H1 (cell line): ENCODE data around the gene STX8. TPM values are rescaled to one million over a fixed set of nuclear protein-coding genes. Genes with fewer than 3 reads are reported as not detected.

ENCODE experiments used
- CTCF ChIA-PET: fragments of 300-600 bp; sonication (Branson Sonifier 250); formaldehyde crosslinking; loops from one replicate; lab custom pipeline; 2021; ENCODE audit not compliant: partially characterized antibody; lab: Charles Lee
- POLR2A ChIA-PET: fragments of 300-600 bp; sonication (Branson Sonifier 250); formaldehyde crosslinking; loops from one replicate; lab custom pipeline; 2021; ENCODE audit warnings: inconsistent platforms; ENCODE audit not compliant: partially characterized antibody; lab: Charles Lee
- DNase-seq, 2 experiments: peaks; one replicate each; pipeline versions ENCODE4 v3.0.0 to v3.0.0-alpha.2; 2010 to 2022; ENCODE audit warnings: low spot score in 2 of 2, low read depth in 1 of 2, mixed read lengths in 1 of 2
- FAIRE-seq: peaks from 2 replicates; lab custom pipeline; 2011; peaks lifted over from hg19 to GRCh38; lab: Jason Lieb, UNC
- H2AFZ ChIP-seq: 2 replicates; pipeline ENCODE4 v1.8.1; 2012; ENCODE audit warnings: low read length, inconsistent platforms
- H2AK5ac ChIP-seq: 2 replicates; pipeline ENCODE4 v1.6.1; 2013; ENCODE audit warnings: low read depth, low read length
- H2BK120ac ChIP-seq: replicated peaks from 2 replicates; pipeline ENCODE3; 2013; ENCODE audit warnings: low read depth, low read length, inconsistent platforms
- H2BK12ac ChIP-seq: 2 replicates; pipeline ENCODE4 v1.6.1; 2013; ENCODE audit warnings: low read depth, low read length
- H2BK15ac ChIP-seq: 2 replicates; pipeline ENCODE4 v1.6.1; 2013; ENCODE audit warnings: low read length
- H2BK20ac ChIP-seq: 2 replicates; pipeline ENCODE4 v1.6.1; 2013; ENCODE audit warnings: low read length
- H2BK5ac ChIP-seq: 2 replicates; pipeline ENCODE4 v1.6.1; 2013; ENCODE audit warnings: low read depth, low read length
- H3K14ac ChIP-seq: 2 replicates; pipeline ENCODE4 v1.6.1; 2013; ENCODE audit warnings: inconsistent platforms; ENCODE audit not compliant: insufficient read length
- H3K18ac ChIP-seq: 2 replicates; pipeline ENCODE4 v1.6.1; 2013; ENCODE audit warnings: low read length; ENCODE audit errors: extremely low read depth
- H3K23ac ChIP-seq: 2 replicates; pipeline ENCODE4 v1.6.1; 2013; ENCODE audit warnings: inconsistent platforms; ENCODE audit not compliant: insufficient read length
- H3K23me2 ChIP-seq: 2 replicates; pipeline ENCODE4 v1.6.1; 2013; ENCODE audit warnings: low read depth, low read length
- H3K27ac ChIP-seq: 2 replicates; pipeline ENCODE4 v1.6.1; 2011; ENCODE audit warnings: low read depth, low read length, inconsistent platforms
- H3K27me3 ChIP-seq, 4 experiments: replicated peaks in 1 of 4; 1 replicate in 1 of 4; 2 replicates in 3 of 4; pipeline versions ENCODE4 v1.6.1 to v1.8.1; 2011 to 2013; ENCODE audit warnings: low read length in 3 of 4, mild to moderate bottlenecking in 3 of 4, inconsistent platforms in 2 of 4, mixed read lengths in 2 of 4, moderate library complexity in 1 of 4; ENCODE audit not compliant: control insufficient read depth in 3 of 4, insufficient read depth in 3 of 4; ENCODE audit errors: extremely low read depth in 1 of 4
- H3K36me3 ChIP-seq, 4 experiments: 2 replicates each; pipeline versions ENCODE4 v1.6.1 to v1.8.1; 2011 to 2013; ENCODE audit warnings: mild to moderate bottlenecking in 4 of 4, low read length in 3 of 4, moderate library complexity in 2 of 4, control low read depth in 1 of 4, inconsistent platforms in 1 of 4; ENCODE audit not compliant: insufficient read depth in 4 of 4, control insufficient read depth in 2 of 4
- H3K4ac ChIP-seq: replicated peaks from 2 replicates; pipeline ENCODE3; 2013; ENCODE audit warnings: low read length, low read depth, mixed read lengths, inconsistent platforms; ENCODE audit not compliant: insufficient read length
- H3K4me1 ChIP-seq, 4 experiments: replicated peaks in 1 of 4; 1 replicate in 1 of 4; 2 replicates in 3 of 4; pipeline versions ENCODE4 v1.6.1 to v1.8.1; 2011 to 2013; ENCODE audit warnings: low read length in 3 of 4, inconsistent platforms in 2 of 4, mixed read lengths in 1 of 4; ENCODE audit not compliant: insufficient read depth in 4 of 4, control insufficient read depth in 3 of 4
- H3K4me2 ChIP-seq, 2 experiments: 2 replicates each; pipeline versions ENCODE4 v1.6.1 to v1.8.1; 2011 to 2013; ENCODE audit warnings: low read depth in 2 of 2, low read length in 2 of 2, control low read depth in 1 of 2, inconsistent platforms in 1 of 2, mild to moderate bottlenecking in 1 of 2; ENCODE audit not compliant: insufficient read depth in 1 of 2
- H3K4me3 ChIP-seq, 4 experiments: fragments of 200-600, 300-600 bp in 1 of 4; sonication (generic), shearing (Covaris generic), sonication (Bioruptor Twin) in 1 of 4; 2 replicates each; pipeline versions ENCODE4 v1.5.1 to v1.8.1; 2011 to 2016; ENCODE audit warnings: low read length in 4 of 4, low read depth in 3 of 4, control low read depth in 2 of 4, inconsistent platforms in 2 of 4, mild to moderate bottlenecking in 2 of 4, mixed read lengths in 1 of 4, moderate library complexity in 1 of 4; ENCODE audit not compliant: insufficient read depth in 2 of 4; ENCODE audit errors: extremely low read depth in 1 of 4
- H3K56ac ChIP-seq: replicated peaks from 2 replicates; pipeline ENCODE3; 2013; ENCODE audit warnings: low read depth, mild to moderate bottlenecking, mixed read lengths, low read length, inconsistent platforms; ENCODE audit not compliant: insufficient read length
- H3K79me1 ChIP-seq: 2 replicates; pipeline ENCODE4 v1.6.1; 2013; ENCODE audit warnings: low read depth, low read length, control low read depth
- H3K79me2 ChIP-seq, 2 experiments: 2 replicates each; pipeline versions ENCODE4 v1.6.1 to v1.8.1; 2012 to 2013; ENCODE audit warnings: low read length in 2 of 2, mild to moderate bottlenecking in 2 of 2, inconsistent platforms in 1 of 2; ENCODE audit not compliant: insufficient read depth in 2 of 2, control insufficient read depth in 1 of 2
- H3K9ac ChIP-seq, 4 experiments: replicated peaks in 1 of 4; 1 replicate in 1 of 4; 2 replicates in 3 of 4; pipeline versions ENCODE4 v1.6.1 to v1.8.1; 2011 to 2013; ENCODE audit warnings: low read depth in 3 of 4, low read length in 3 of 4, control low read depth in 2 of 4, mild to moderate bottlenecking in 2 of 4, moderate library complexity in 2 of 4, inconsistent platforms in 1 of 4; ENCODE audit errors: extremely low read depth in 1 of 4
- H3K9me3 ChIP-seq, 2 experiments: 2 replicates each; pipeline versions ENCODE4 v1.6.1 to v1.8.1; 2012 to 2013; ENCODE audit warnings: mild to moderate bottlenecking in 2 of 2, moderate library complexity in 2 of 2, control low read depth in 1 of 2, inconsistent platforms in 1 of 2, low read depth in 1 of 2, low read length in 1 of 2, mixed read lengths in 1 of 2; ENCODE audit not compliant: insufficient read depth in 2 of 2
- H4K20me1 ChIP-seq, 2 experiments: replicated peaks in 1 of 2; 2 replicates each; pipeline versions ENCODE3 to v1.8.1; 2011 to 2013; ENCODE audit warnings: inconsistent platforms in 2 of 2, low read length in 2 of 2, mild to moderate bottlenecking in 1 of 2; ENCODE audit not compliant: insufficient read depth in 2 of 2, control insufficient read depth in 1 of 2
- H4K5ac ChIP-seq: 2 replicates; pipeline ENCODE4 v1.6.1; 2013; ENCODE audit warnings: low read length, low read depth, mixed read lengths, inconsistent platforms; ENCODE audit not compliant: insufficient read length
- H4K8ac ChIP-seq: 2 replicates; pipeline ENCODE4 v1.8.0; 2013; ENCODE audit warnings: mild to moderate bottlenecking, moderate library complexity, low read length, inconsistent platforms; ENCODE audit not compliant: insufficient read depth; ENCODE audit errors: extremely low read depth
- H4K91ac ChIP-seq: replicated peaks from 2 replicates; pipeline ENCODE3; 2013; ENCODE audit warnings: low read length, mixed read lengths, inconsistent platforms; ENCODE audit not compliant: insufficient read length
- BCL11A ChIP-seq, 2 experiments: IDR thresholded peaks; one replicate each; pipeline ENCODE4 v1.6.1; 2011; ENCODE audit warnings: low read depth in 2 of 2, low read length in 2 of 2, mild to moderate bottlenecking in 2 of 2
- CBX5 ChIP-seq: fragments of 300-800, 300-1000 bp; sonication (generic); IDR thresholded peaks from 2 replicates; pipeline ENCODE4 v1.7.1; 2016; ENCODE audit warnings: antibody characterized with exemption, low read length, low read depth
- CTCF ChIP-seq, 3 experiments: IDR thresholded peaks; 1 replicate in 2 of 3; 2 replicates in 1 of 3; pipeline versions ENCODE4 v1.5.1 to v1.6.1; 2011; ENCODE audit warnings: low read length in 3 of 3, mild to moderate bottlenecking in 3 of 3, inconsistent platforms in 2 of 3, low read depth in 1 of 3, moderate library complexity in 1 of 3; ENCODE audit not compliant: insufficient read depth in 1 of 3; ENCODE audit errors: control extremely low read depth in 1 of 3
- MAFK ChIP-seq: IDR thresholded peaks from 2 replicates; pipeline ENCODE4 v1.6.1; 2012; ENCODE audit warnings: low read depth, mild to moderate bottlenecking, improper control_type of control experiment, low read length
- NRF1 ChIP-seq: IDR thresholded peaks from 2 replicates; pipeline ENCODE4 v1.6.1; 2011; ENCODE audit warnings: mild to moderate bottlenecking, low read depth, low read length, improper control_type of control experiment
- RAD21 ChIP-seq, 2 experiments: IDR thresholded peaks in 1 of 2; conservative IDR thresholded peaks in 1 of 2; 2 replicates each; pipeline ENCODE4 v1.6.1; 2011; ENCODE audit warnings: low read depth in 2 of 2, low read length in 2 of 2, improper control_type of control experiment in 1 of 2, inconsistent platforms in 1 of 2, mild to moderate bottlenecking in 1 of 2, moderate library complexity in 1 of 2
- SP1 ChIP-seq: IDR thresholded peaks from 2 replicates; pipeline ENCODE4 v1.6.1; 2011; ENCODE audit warnings: low read depth, low read length
- TBP ChIP-seq: IDR thresholded peaks from 2 replicates; pipeline ENCODE4 v1.6.1; 2011; ENCODE audit warnings: low read depth, low read length, improper control_type of control experiment
- YY1 ChIP-seq: IDR thresholded peaks from 2 replicates; pipeline ENCODE4 v1.6.1; 2011; ENCODE audit warnings: low read depth, mild to moderate bottlenecking, low read length
- WGBS, 2 experiments: shearing (Covaris generic) in 1 of 2; methylation state at CpG; one replicate each; pipeline versions ENCODE4 v1.1.6 to v1.1.7; 2013 to 2015; ENCODE audit warnings: low lambda C conversion rate in 2 of 2, mixed read lengths in 2 of 2, inconsistent platforms in 1 of 2, low coverage in 1 of 2, missing lambda C conversion rate in 1 of 2; ENCODE audit not compliant: insufficient replicate concordance in 2 of 2, insufficient coverage in 1 of 2, insufficient read length in 1 of 2; ENCODE audit errors: extremely low coverage in 1 of 2, missing lambda C conversion rate in 1 of 2; 5-methylcytosine and 5-hydroxymethylcytosine counted together
- polyA plus RNA-seq, 7 experiments: library from polyadenylated mRNA; depleted of rRNA in 3 of 7; stranded (reverse) in 5 of 7; unstranded in 2 of 7; fragments of >200 nt in 5 of 7; fragments of 200-250 nt in 2 of 7; gene quantifications; 1 replicate in 5 of 7; 2 replicates in 1 of 7; 4 replicates in 1 of 7; pipeline versions ENCODE4 v1.2.1 to v1.2.3, GENCODE V29; 2011 to 2013; ENCODE audit warnings: missing spikeins in 2 of 7, mixed read lengths in 2 of 7
- total RNA-seq: library from RNA; stranded (reverse); fragmentation: NEBNext Ultra II Directional; extraction: Animal tissue kit (Norgen Biotek cat#: 25700); gene quantifications from 2 replicates; pipeline ENCODE4 v1.2.1, GENCODE V29; 2021

Gene STX8
- total and polyA plus RNA-seq, 2 of the 8 experiments (the other 6 are each of a cell fraction or from before 2014, with no cell fraction given), result 22.8 to 42.5 TPM

GRCh38 chr17:9202532-9202931 is 373.1 kb downstream of the STX8 start:
- Histone ChIP-seq H2BK12ac (no peak overlapping the region), H3K4me3 (no peak overlapping the region), H2BK20ac (no peak overlapping the region), H4K8ac (no peak overlapping the region), H2BK120ac (no peak overlapping the region), H3K79me1 (no peaks in the 10 kb centered on the region), H3K36me3 (no peaks in the 10 kb centered on the region), H3K4ac (no peak overlapping the region), H3K4me1 (no peaks in the 10 kb centered on the region; a peak in 1 of 7 replicates), H3K4me2 (no peak overlapping the region), H2AK5ac (no peak overlapping the region), H4K5ac (no peak overlapping the region), H3K9ac (no peak overlapping the region), H2BK15ac (no peak overlapping the region), H4K20me1 (no peaks in the 10 kb centered on the region), H3K27ac (no peak overlapping the region), H3K23ac (no peak overlapping the region), H2AFZ (no peak overlapping the region), H3K18ac (no peak overlapping the region), H4K91ac (no peak overlapping the region), H3K23me2 (no peaks in the 10 kb centered on the region), H3K14ac (no peak overlapping the region), H2BK5ac (no peak overlapping the region), H3K27me3 (no peaks in the 10 kb centered on the region; a peak in 1 of 7 replicates), H3K56ac (no peak overlapping the region), H3K79me2 (no peaks in the 10 kb centered on the region), H3K9me3 (0 out of 4 replicates have a peak, but pooled peaks cover 0 to 3% of the 10 kb centered on the region in 2 experiments)
- FAIRE-seq, result no peak
- no peak for DNase-seq
- ChIA-PET POLR2A (no interaction called here), CTCF (no interaction called here)
- 94% methylated on average over 5 of the region's 5 CpGs; no CpG with 5 or more reads in 1 of the 2 experiments for WGBS, 2 experiments
- TF ChIP-seq CTCF (IDR thresholded peaks at IDR 0.05; ENCODE audit: control extremely low read depth in 1 of 3, insufficient read depth in 1 of 3, low read depth in 1 of 3, low read length in 3 of 3) (no peak), YY1 (no peak), MAFK (no peak), BCL11A (IDR thresholded peaks at IDR 0.05; ENCODE audit: low read depth in 2 of 2, low read length in 2 of 2) (no peak), CBX5 (no peak), SP1 (no peak), TBP (no peak), NRF1 (no peak), RAD21 (IDR thresholded peaks at IDR 0.05 in 1 of 2, conservative IDR thresholded peaks at IDR 0.05 in 1 of 2; ENCODE audit: low read depth in 2 of 2, low read length in 2 of 2) (no peak)
